Measurements from ENCODE around the gene TJP3.

DNA sequence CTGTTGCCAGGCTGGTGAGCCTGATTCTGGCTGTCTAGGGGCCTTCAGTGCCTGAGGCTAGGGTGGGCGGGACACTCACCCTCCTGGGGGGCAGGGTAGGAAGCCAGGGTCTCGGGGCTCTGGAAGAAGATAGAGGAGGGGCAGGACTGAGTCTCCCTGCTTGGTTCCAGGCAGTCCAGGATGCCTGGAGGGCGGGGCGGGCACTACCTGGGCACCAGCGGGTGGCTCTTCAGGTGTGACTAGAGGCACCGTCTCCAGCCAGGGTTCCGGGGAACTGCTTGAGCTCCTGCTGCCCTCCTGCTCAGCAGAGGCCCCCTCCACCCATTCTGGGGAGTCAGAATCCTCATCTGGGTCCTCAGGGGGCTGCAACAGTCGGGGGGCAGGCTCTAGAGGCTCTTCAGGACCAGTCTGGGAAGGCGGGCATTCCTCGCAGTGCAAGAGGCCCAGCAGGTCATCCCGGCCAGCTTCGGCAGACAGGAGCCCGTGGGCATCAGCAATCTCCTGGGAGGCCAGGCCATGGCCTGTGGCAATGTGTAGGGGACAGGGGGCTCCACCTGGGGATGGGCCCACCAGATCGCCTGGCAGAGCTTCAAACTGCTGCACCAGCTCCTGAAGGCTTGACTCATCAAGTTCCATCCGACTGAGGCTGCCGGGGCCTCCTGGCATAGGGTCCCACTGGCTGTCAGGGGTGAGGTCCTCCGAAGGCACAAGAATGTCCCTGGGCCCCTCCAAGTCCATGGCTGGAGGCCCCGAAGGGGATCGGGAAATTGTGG lies 51.5 kb downstream of the TJP3 start:
- TF ChIP-seq, protein P1, sequence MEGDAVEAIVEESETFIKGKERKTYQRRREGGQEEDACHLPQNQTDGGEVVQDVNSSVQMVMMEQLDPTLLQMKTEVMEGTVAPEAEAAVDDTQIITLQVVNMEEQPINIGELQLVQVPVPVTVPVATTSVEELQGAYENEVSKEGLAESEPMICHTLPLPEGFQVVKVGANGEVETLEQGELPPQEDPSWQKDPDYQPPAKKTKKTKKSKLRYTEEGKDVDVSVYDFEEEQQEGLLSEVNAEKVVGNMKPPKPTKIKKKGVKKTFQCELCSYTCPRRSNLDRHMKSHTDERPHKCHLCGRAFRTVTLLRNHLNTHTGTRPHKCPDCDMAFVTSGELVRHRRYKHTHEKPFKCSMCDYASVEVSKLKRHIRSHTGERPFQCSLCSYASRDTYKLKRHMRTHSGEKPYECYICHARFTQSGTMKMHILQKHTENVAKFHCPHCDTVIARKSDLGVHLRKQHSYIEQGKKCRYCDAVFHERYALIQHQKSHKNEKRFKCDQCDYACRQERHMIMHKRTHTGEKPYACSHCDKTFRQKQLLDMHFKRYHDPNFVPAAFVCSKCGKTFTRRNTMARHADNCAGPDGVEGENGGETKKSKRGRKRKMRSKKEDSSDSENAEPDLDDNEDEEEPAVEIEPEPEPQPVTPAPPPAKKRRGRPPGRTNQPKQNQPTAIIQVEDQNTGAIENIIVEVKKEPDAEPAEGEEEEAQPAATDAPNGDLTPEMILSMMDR (IDR thresholded peaks at IDR 0.05), result no peak
- no peak for TF ChIP-seq EZH2phosphoT487 (IDR thresholded peaks at IDR 0.05)

Data from neural progenitor cell (in vitro differentiated cells).